Smooth muscle cell of the brain vasculature (primary cell): ENCODE data around the gene METTL27.
"Not testable (repeated sequence)": the region's sequence is repeated elsewhere in the genome, so short reads cannot be mapped to it uniquely, and the experiment has no call there.

ENCODE experiments used
- DNase-seq: peaks from one replicate; pipeline ENCODE4 v3.0.0-alpha.2; 2012; ENCODE audit warnings: low read depth, low spot score

METTL27 gene

GRCh38 chr7:73842067-73842976 lies at the start of gene METTL27:
METTL27 (minus strand) TSS chr7:73842516; CDS start chr7:73842140, 376 bp downstream.
- DNase-seq: no peak

- DNase-seq: no peak
These were observed 49.0 kb upstream of the METTL27 start for GRCh38 chr7:73891178-73891885.

- DNase-seq: no peak
These were observed 48.3 kb upstream of the METTL27 start for GRCh38 chr7:73890555-73891147.

- DNase-seq: no peak
These were observed 46.6 kb upstream of the METTL27 start for GRCh38 chr7:73888959-73889358.

GRCh38 chr7:73887762-73888161 lies 45.4 kb upstream of the METTL27 start:
- no peak for DNase-seq

- no peak for DNase-seq
These were observed 43.9 kb upstream of the METTL27 start for GRCh38 chr7:73885975-73886798.

- DNase-seq: no peak
These were observed 43.2 kb upstream of the METTL27 start for GRCh38 chr7:73885433-73885974.

GRCh38 chr7:73884867-73885422 lies 42.6 kb upstream of the METTL27 start:
- not testable (repeated sequence) for DNase-seq

- DNase-seq: no peak
These were observed 39.7 kb upstream of the METTL27 start for GRCh38 chr7:73882047-73882402.

GRCh38 chr7:73881352-73882046 lies 39.2 kb upstream of the METTL27 start:
- no peak for DNase-seq

- no peak for DNase-seq
These were observed 38.5 kb upstream of the METTL27 start for GRCh38 chr7:73880755-73881328.

GRCh38 chr7:73879977-73880681 lies 37.8 kb upstream of the METTL27 start:
- DNase-seq: no peak

GRCh38 chr7:73876973-73877372 lies 34.7 kb upstream of the METTL27 start:
- DNase-seq: no peak

- DNase-seq: no peak
These were observed 34.0 kb upstream of the METTL27 start for GRCh38 chr7:73876361-73876760.

- DNase-seq: no peak
These were observed 30.0 kb upstream of the METTL27 start for GRCh38 chr7:73872056-73872908.

- no peak for DNase-seq
These were observed 29.1 kb upstream of the METTL27 start for GRCh38 chr7:73871163-73872011.

- no peak for DNase-seq
These were observed 27.8 kb upstream of the METTL27 start for GRCh38 chr7:73870041-73870492.
